ENCODE data around the gene ELOF1. TPM values are rescaled to one million over a fixed set of nuclear protein-coding genes. Genes with fewer than 3 reads are reported as not detected.

The ELOF1 gene
- total and polyA plus RNA-seq, 2 of the 4 experiments (the other 2 are of a cell fraction): 62.4 to 96.8 TPM

DNA sequence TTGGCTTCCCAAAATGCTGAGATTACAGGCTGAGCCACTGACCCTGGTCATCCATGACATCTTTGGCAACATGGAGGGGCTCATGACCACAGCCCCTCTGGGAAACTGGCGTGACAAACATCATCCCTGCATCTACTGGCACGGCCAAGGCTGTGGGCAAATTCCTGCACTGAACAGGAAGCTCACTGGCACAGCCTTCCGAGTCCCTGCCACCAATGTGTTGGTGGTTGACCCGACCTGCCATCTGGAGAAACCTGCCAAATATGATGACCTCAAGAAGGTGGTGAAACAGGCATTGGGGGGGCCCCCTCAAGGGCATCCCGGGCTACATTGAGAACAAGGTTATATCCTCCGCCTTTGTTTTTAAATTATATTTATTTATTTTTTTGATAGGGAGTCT, 27.3 kb upstream of the ELOF1 start:
- Histone ChIP-seq H3K4me2 (ENCODE audit: low read depth, low read length) (no peak overlapping the region), H3K23ac (ENCODE audit: low read depth, low read length) (no peak overlapping the region), H3K4me3 (ENCODE audit: insufficient read depth, low read depth, low read length) (no peak overlapping the region), H2AK5ac (ENCODE audit: low read depth, low read length) (no peak overlapping the region), H3K14ac (replicated peaks; ENCODE audit: low read depth, low read length) (no peak overlapping the region), H2AK9ac (replicated peaks; ENCODE audit: low read depth, low read length, poor library complexity) (no peak overlapping the region), H3K79me1 (ENCODE audit: low read depth in 1 of 2, low read length in 2 of 2) (no peaks in the 10 kb centered on the region), H4K20me1 (ENCODE audit: insufficient read depth, low read length) (no peaks in the 10 kb centered on the region), H2BK120ac (ENCODE audit: low read depth, low read length) (no peak overlapping the region), H2BK20ac (ENCODE audit: low read depth, low read length) (no peak overlapping the region), H4K8ac (ENCODE audit: low read depth in 2 of 2, low read length in 2 of 2) (no peak overlapping the region), H3K18ac (ENCODE audit: low read depth, low read length) (no peak overlapping the region), H3K4me1 (ENCODE audit: control insufficient read depth, insufficient read depth, low read length) (no peaks in the 10 kb centered on the region), H3K4ac (ENCODE audit: low read depth, low read length) (no peak overlapping the region), H2BK5ac (ENCODE audit: low read depth, low read length, poor library complexity, severe bottlenecking) (no peak overlapping the region), H3K27ac (ENCODE audit: insufficient read depth, low read length) (no peak overlapping the region), H2BK15ac (ENCODE audit: low read depth, low read length) (no peak overlapping the region), H4K91ac (ENCODE audit: insufficient read depth, low read depth, low read length) (no peak overlapping the region), H3K36me3 (ENCODE audit: control insufficient read depth, insufficient read depth, low read length) (no peaks in the 10 kb centered on the region), H3K9me1 (ENCODE audit: insufficient read depth, low read length) (no peaks in the 10 kb centered on the region), H3K9ac (ENCODE audit: low read depth, low read length) (no peak overlapping the region), H3K9me3 (ENCODE audit: control insufficient read depth, insufficient read depth, low read length) (no peaks in the 10 kb centered on the region), H4K5ac (ENCODE audit: low read depth, low read length) (no peak overlapping the region), H2AFZ (replicated peaks; ENCODE audit: low read length, poor library complexity) (no peak overlapping the region), H3K56ac (ENCODE audit: extremely low read depth, insufficient read depth, low read length) (no peak overlapping the region), H3K27me3 (ENCODE audit: control insufficient read depth, insufficient read depth, low read length) (no peaks in the 10 kb centered on the region; the same call in 1 of the 2 replicates)
- 76% methylated on average over 4 of the region's 6 CpGs; no CpG with 5 or more reads in 1 of the 2 experiments for WGBS, 2 experiments (ENCODE audit: extremely low coverage in 2 of 2, insufficient read length in 1 of 2)
- intact Hi-C loops (cut with micrococcal nuclease) (loop anchor here (2.0 to 5.0 kb wide), 3 partner anchors 26 to 294 kb away; no protein-coding TSS in a partner anchor), in situ Hi-C loops (cut with MboI; ENCODE audit: low sequenced_read_pairs) (loop anchor here (5.0 kb wide), 1 partner anchor 94 kb away; no protein-coding TSS in a partner anchor), dilution Hi-C loops (cut with HindIII; ENCODE audit: low sequenced_read_pairs, unreplicated experiment) (no loop called here)
- no TSS peak for BruUV-seq (replicated peaks)
- no peak for DNase-seq
- ChIA-PET CTCF (no interaction called here), POLR2A (ENCODE audit: unreplicated experiment) (no interaction called here)
- TF ChIP-seq CEBPB (IDR thresholded peaks at IDR 0.05; ENCODE audit: low read depth, low read length): no peak
- no peak for TF ChIP-seq BHLHE40 (IDR thresholded peaks at IDR 0.05; ENCODE audit: low read depth, low read length)
- TF ChIP-seq RCOR1 (IDR thresholded peaks at IDR 0.05; ENCODE audit: insufficient replicate concordance, low read length): no peak
- TF ChIP-seq CHD1 (IDR thresholded peaks at IDR 0.05; ENCODE audit: low read depth, low read length): no peak
- TF ChIP-seq FOS (IDR thresholded peaks at IDR 0.05; ENCODE audit: low read depth, low read length): no peak
- ATAC-seq (ENCODE audit: low read depth): no peak
